GM12864 (cell line): Measurements from ENCODE around the gene FTMT.
"Not testable (repeated sequence)": the region's sequence is repeated elsewhere in the genome, so short reads cannot be mapped to it uniquely, and the experiment has no call there.

Experiments
- DNase-seq: peaks from one replicate; pipeline ENCODE4 v3.0.0-alpha.2; 2011; ENCODE audit warnings: low read depth
- H3K4me3 ChIP-seq: 2 replicates; pipeline ENCODE4 v1.5.1; 2011; ENCODE audit warnings: mild to moderate bottlenecking, low read depth, low read length, control low read depth
- TF ChIP-seq, protein P1 (sequence below): IDR thresholded peaks from 2 replicates; pipeline ENCODE4 v1.5.1; 2011; ENCODE audit warnings: low read depth, mild to moderate bottlenecking, moderate library complexity, low read length, control low read depth, inconsistent platforms; ENCODE audit errors: missing control alignments

FTMT gene

DNA sequence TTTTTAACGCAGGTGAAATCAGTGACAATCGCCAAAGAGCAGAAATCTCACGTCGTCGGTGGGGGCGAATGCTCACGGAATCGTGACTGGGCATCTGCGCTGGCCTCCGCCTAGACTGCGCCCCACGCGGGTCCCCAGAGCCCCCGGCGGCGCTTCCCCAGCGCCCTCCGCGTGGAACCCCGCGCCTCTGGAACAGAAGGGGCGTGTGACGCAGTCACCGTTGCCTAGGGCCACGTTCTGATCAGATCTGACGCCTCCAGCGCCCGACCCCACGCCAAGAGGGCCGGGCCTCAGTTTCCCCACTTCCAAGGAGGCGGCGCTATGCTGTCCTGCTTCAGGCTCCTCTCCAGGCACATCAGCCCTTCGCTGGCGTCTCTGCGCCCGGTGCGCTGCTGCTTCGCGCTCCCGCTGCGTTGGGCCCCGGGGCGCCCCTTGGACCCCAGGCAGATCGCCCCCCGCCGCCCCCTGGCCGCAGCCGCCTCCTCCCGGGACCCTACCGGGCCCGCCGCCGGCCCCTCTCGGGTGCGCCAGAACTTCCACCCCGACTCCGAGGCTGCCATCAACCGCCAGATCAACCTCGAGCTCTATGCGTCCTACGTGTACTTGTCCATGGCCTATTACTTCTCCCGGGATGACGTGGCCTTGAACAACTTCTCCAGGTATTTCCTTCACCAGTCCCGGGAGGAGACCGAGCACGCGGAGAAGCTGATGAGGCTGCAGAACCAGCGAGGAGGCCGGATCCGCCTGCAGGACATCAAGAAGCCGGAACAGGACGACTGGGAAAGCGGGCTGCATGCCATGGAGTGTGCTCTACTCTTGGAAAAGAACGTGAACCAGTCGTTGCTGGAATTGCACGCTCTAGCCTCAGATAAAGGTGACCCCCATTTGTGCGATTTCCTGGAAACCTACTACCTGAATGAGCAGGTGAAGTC, at the start of gene FTMT:
TSS of gene FTMT (plus strand) at position 240 of the 932 bp plus-strand sequence. CDS start at position 322, 82 bp downstream.
- TF ChIP-seq, protein P1, sequence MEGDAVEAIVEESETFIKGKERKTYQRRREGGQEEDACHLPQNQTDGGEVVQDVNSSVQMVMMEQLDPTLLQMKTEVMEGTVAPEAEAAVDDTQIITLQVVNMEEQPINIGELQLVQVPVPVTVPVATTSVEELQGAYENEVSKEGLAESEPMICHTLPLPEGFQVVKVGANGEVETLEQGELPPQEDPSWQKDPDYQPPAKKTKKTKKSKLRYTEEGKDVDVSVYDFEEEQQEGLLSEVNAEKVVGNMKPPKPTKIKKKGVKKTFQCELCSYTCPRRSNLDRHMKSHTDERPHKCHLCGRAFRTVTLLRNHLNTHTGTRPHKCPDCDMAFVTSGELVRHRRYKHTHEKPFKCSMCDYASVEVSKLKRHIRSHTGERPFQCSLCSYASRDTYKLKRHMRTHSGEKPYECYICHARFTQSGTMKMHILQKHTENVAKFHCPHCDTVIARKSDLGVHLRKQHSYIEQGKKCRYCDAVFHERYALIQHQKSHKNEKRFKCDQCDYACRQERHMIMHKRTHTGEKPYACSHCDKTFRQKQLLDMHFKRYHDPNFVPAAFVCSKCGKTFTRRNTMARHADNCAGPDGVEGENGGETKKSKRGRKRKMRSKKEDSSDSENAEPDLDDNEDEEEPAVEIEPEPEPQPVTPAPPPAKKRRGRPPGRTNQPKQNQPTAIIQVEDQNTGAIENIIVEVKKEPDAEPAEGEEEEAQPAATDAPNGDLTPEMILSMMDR: no peak
- no peak for DNase-seq
- H3K4me3 ChIP-seq: no peak within 1 kb of the TSS

GRCh38 chr5:121805251-121805650, 46.4 kb upstream of the FTMT start:
- H3K4me3 ChIP-seq, DNase-seq: not testable (repeated sequence)

- H3K4me3 ChIP-seq: no peak overlapping the region
- no peak for DNase-seq
- TF ChIP-seq, protein P1: no peak
These were observed 45.8 kb upstream of the FTMT start for GRCh38 chr5:121805911-121806310.

DNA sequence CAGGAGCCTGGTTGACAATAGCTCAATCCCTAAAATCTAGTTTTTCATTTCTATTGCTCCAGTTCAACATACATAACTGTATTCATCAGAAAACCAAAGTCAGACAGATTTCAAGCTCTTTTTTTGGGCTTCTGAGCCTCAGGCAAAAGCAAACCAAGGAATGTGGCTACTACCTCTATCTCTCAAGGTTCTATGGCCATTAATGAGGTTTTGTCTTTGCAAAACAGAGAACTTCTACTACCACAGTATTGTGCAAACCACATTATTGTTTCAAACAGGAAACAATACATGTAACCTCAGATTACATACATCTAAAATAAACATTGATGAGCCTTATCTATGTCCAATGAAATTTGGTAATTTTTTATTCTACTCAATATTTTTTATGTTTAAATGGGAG, 35.5 kb upstream of the FTMT start:
- no peak overlapping the region for H3K4me3 ChIP-seq
- DNase-seq: no peak
- TF ChIP-seq, protein P1: no peak

GRCh38 chr5:121819682-121820261, 31.9 kb upstream of the FTMT start:
- DNase-seq: no peak
- TF ChIP-seq, protein P1: no peak
- no peak overlapping the region for H3K4me3 ChIP-seq

GRCh38 chr5:121833617-121834016, 18.1 kb upstream of the FTMT start:
- H3K4me3 ChIP-seq: no peak overlapping the region
- TF ChIP-seq, protein P1: no peak
- no peak for DNase-seq

GRCh38 chr5:121834021-121834420, 17.7 kb upstream of the FTMT start:
- no peak overlapping the region for H3K4me3 ChIP-seq
- no peak for DNase-seq
- TF ChIP-seq, protein P1: no peak
